Upper lobe of left lung (tissue), 4 donors: ENCODE results near the gene TNFRSF25.

ENCODE experiments used
- POLR2A ChIP-seq, 4 donors: fragments of 450-650 bp; IDR thresholded peaks; one replicate each; pipeline ENCODE4 v1.5.1; 2016 to 2017; ENCODE audit warnings: antibody characterized with exemption in 4 of 4, mild to moderate bottlenecking in 2 of 4
- POLR2AphosphoS5 ChIP-seq, 2 donors: sonication (generic); formaldehyde crosslinking; IDR thresholded peaks; one replicate each; pipeline ENCODE4 v1.5.1; 2017; ENCODE audit warnings: antibody characterized with exemption in 2 of 2
- TF ChIP-seq, protein P1 (sequence below), 6 experiments: fragments of 450-650 bp in 4 of 6; fragments of 200-600 bp in 2 of 6; sonication (generic) in 2 of 6; IDR thresholded peaks; one replicate each; pipeline ENCODE4 v1.5.1; 2016 to 2019; ENCODE audit warnings: antibody characterized with exemption in 6 of 6

- TF ChIP-seq, protein P1, sequence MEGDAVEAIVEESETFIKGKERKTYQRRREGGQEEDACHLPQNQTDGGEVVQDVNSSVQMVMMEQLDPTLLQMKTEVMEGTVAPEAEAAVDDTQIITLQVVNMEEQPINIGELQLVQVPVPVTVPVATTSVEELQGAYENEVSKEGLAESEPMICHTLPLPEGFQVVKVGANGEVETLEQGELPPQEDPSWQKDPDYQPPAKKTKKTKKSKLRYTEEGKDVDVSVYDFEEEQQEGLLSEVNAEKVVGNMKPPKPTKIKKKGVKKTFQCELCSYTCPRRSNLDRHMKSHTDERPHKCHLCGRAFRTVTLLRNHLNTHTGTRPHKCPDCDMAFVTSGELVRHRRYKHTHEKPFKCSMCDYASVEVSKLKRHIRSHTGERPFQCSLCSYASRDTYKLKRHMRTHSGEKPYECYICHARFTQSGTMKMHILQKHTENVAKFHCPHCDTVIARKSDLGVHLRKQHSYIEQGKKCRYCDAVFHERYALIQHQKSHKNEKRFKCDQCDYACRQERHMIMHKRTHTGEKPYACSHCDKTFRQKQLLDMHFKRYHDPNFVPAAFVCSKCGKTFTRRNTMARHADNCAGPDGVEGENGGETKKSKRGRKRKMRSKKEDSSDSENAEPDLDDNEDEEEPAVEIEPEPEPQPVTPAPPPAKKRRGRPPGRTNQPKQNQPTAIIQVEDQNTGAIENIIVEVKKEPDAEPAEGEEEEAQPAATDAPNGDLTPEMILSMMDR (IDR thresholded peaks at IDR 0.05), result no peak
- no peak for TF ChIP-seq POLR2A (IDR thresholded peaks at IDR 0.05)
- no peak for TF ChIP-seq POLR2AphosphoS5 (IDR thresholded peaks at IDR 0.05)
These were observed 17.9 kb downstream of the TNFRSF25 start for GRCh38 chr1:6447818-6448748.
